CD14-positive monocyte (primary cell): ENCODE measurements around the gene ZBTB22. TPM values are rescaled to one million over a fixed set of nuclear protein-coding genes. Genes with fewer than 3 reads are reported as not detected.
A peak's percentile ranks its signal among the peaks of the same experiment; 100 is the strongest.

Source experiments
- DNase-seq, 3 donors: peaks; one replicate each; pipeline ENCODE4 v3.0.0-alpha.2; 2011 to 2022
- H2AFZ ChIP-seq: 2 replicates; pipeline ENCODE4 v1.6.0; 2012; ENCODE audit warnings: mild to moderate bottlenecking, low read depth, low read length, inconsistent platforms; ENCODE audit not compliant: insufficient read depth, poor library complexity, severe bottlenecking
- H3K27ac ChIP-seq, 2 donors: 1 replicate in 1 of 2; 2 replicates in 1 of 2; pipeline ENCODE4 v1.5.1; 2012 to 2013; ENCODE audit warnings: low read length in 2 of 2, control low read depth in 1 of 2, inconsistent platforms in 1 of 2, low read depth in 1 of 2, mild to moderate bottlenecking in 1 of 2
- H3K27me3 ChIP-seq, 2 donors: one replicate each; pipeline versions ENCODE4 v1.6.0 to v1.6.1; 2011 to 2013; ENCODE audit warnings: low read length in 2 of 2; ENCODE audit not compliant: control insufficient read depth in 2 of 2, insufficient read depth in 2 of 2
- H3K36me3 ChIP-seq, 2 donors: replicated peaks in 1 of 2; 1 replicate in 1 of 2; 2 replicates in 1 of 2; pipeline versions ENCODE4 v1.5.1 to v1.6.1; 2012 to 2013; ENCODE audit warnings: low read length in 2 of 2, control low read depth in 1 of 2, inconsistent platforms in 1 of 2, mild to moderate bottlenecking in 1 of 2; ENCODE audit not compliant: insufficient read depth in 2 of 2, control insufficient read depth in 1 of 2
- H3K4me1 ChIP-seq, 2 donors: 1 replicate in 1 of 2; 2 replicates in 1 of 2; pipeline versions ENCODE4 v1.5.1 to v1.6.1; 2012 to 2013; ENCODE audit warnings: low read length in 2 of 2, control low read depth in 1 of 2, inconsistent platforms in 1 of 2, mild to moderate bottlenecking in 1 of 2, moderate library complexity in 1 of 2; ENCODE audit not compliant: insufficient read depth in 2 of 2, control insufficient read depth in 1 of 2
- H3K4me2 ChIP-seq: replicated peaks from 2 replicates; pipeline ENCODE3; 2012; ENCODE audit warnings: low read length, moderate library complexity, mild to moderate bottlenecking; ENCODE audit not compliant: poor library complexity, severe bottlenecking; ENCODE audit errors: extremely low read depth
- H3K4me3 ChIP-seq, 3 experiments: fragments of 200-600 bp in 1 of 3; sonication (generic) in 1 of 3; replicated peaks in 1 of 3; 1 replicate in 2 of 3; 2 replicates in 1 of 3; pipeline ENCODE4 v1.5.1; 2011 to 2013; ENCODE audit warnings: low read length in 3 of 3, mild to moderate bottlenecking in 3 of 3, control low read depth in 2 of 3, low read depth in 2 of 3, inconsistent platforms in 1 of 3, moderate library complexity in 1 of 3
- H3K79me2 ChIP-seq: 2 replicates; pipeline ENCODE4 v1.6.0; 2012; ENCODE audit warnings: mild to moderate bottlenecking, control low read depth, inconsistent platforms, low read length, moderate library complexity; ENCODE audit not compliant: insufficient read depth
- H3K9ac ChIP-seq: 2 replicates; pipeline ENCODE4 v1.6.0; 2017; ENCODE audit warnings: low read length, mild to moderate bottlenecking; ENCODE audit not compliant: insufficient read depth, poor library complexity, severe bottlenecking
- H3K9me3 ChIP-seq, 2 donors: replicated peaks in 1 of 2; 1 replicate in 1 of 2; 2 replicates in 1 of 2; pipeline versions ENCODE4 v1.5.1 to v1.6.1; 2012 to 2013; ENCODE audit warnings: low read length in 2 of 2, control low read depth in 1 of 2; ENCODE audit not compliant: control insufficient read depth in 1 of 2, insufficient read depth in 1 of 2
- H4K20me1 ChIP-seq: 2 replicates; pipeline ENCODE4 v1.6.0; 2012; ENCODE audit warnings: mild to moderate bottlenecking, low read length, control low read depth, moderate library complexity; ENCODE audit not compliant: insufficient read depth
- H3K27ac Mint-ChIP-seq, 7 donors: one replicate each; pipeline ENCODE4 v1.8.0; 2020; ENCODE audit warnings: mild to moderate bottlenecking in 7 of 7, mixed read lengths in 7 of 7, moderate library complexity in 6 of 7, inconsistent platforms in 2 of 7
- H3K27me3 Mint-ChIP-seq, 3 donors: one replicate each; pipeline ENCODE4 v1.8.0; 2021 to 2022; ENCODE audit warnings: low read depth in 3 of 3, mild to moderate bottlenecking in 3 of 3, mixed read lengths in 3 of 3, moderate library complexity in 3 of 3, inconsistent platforms in 1 of 3
- H3K36me3 Mint-ChIP-seq, 2 donors: one replicate each; pipeline ENCODE4 v1.8.0; 2020; ENCODE audit warnings: mixed read lengths in 2 of 2, inconsistent platforms in 1 of 2, mild to moderate bottlenecking in 1 of 2
- H3K4me1 Mint-ChIP-seq: one replicate; pipeline ENCODE4 v1.8.0; 2020; ENCODE audit warnings: mild to moderate bottlenecking, mixed read lengths
- H3K4me3 Mint-ChIP-seq, 2 donors: one replicate each; pipeline ENCODE4 v1.8.0; 2020; ENCODE audit warnings: mild to moderate bottlenecking in 2 of 2, mixed read lengths in 2 of 2, moderate library complexity in 1 of 2
- H3K9me3 Mint-ChIP-seq, 7 donors: one replicate each; pipeline ENCODE4 v1.8.0; 2020 to 2022; ENCODE audit warnings: mixed read lengths in 7 of 7, mild to moderate bottlenecking in 6 of 7, moderate library complexity in 6 of 7, inconsistent platforms in 2 of 7
- CTCF ChIP-seq: fragments of 200-600 bp; IDR thresholded peaks from one replicate; pipeline ENCODE4 v1.8.0; 2022; ENCODE audit warnings: antibody characterized with exemption, mild to moderate bottlenecking
- WGBS: methylation state at CpG from one replicate; pipeline ENCODE4 v1.1.5; 2013; ENCODE audit warnings: missing lambda C conversion rate; ENCODE audit not compliant: insufficient coverage; 5-methylcytosine and 5-hydroxymethylcytosine counted together
- intact Hi-C, 2 donors: fragments of 100-400 bp; cut with micrococcal nuclease; formaldehyde crosslinking; loops; one replicate each; pipeline versions ENCODE4 v1.15.0 to v1.15.1; 2023
- polyA plus RNA-seq, 3 donors: library from polyadenylated mRNA; depleted of rRNA in 1 of 3; unstranded in 2 of 3; stranded (reverse) in 1 of 3; fragments of 300-500 nt in 2 of 3; fragments of >200 nt in 1 of 3; fragmentation: Illumina TruSeq in 2 of 3; gene quantifications; 1 replicate in 2 of 3; 2 replicates in 1 of 3; pipeline ENCODE4 v1.2.3, GENCODE V29; 2012 to 2021

ZBTB22 gene
- polyA plus RNA-seq, 3 donors = 12.2 to 16.5 (median 16.1) TPM

GRCh38 chr6:33339193-33339592 is 21.6 kb upstream of the ZBTB22 start:
- intact Hi-C loops = no loop called here
- DNase-seq = no peak
- Histone ChIP-seq H3K4me3 (no peak overlapping the region), H4K20me1 (no peaks in the 10 kb centered on the region), H3K9me3 (no peaks in the 10 kb centered on the region), H3K27me3 (no peaks in the 10 kb centered on the region), H3K36me3 (no peaks in the 10 kb centered on the region), H3K79me2 (no peaks in the 10 kb centered on the region), H2AFZ (no peak overlapping the region), H3K4me1 (no peaks in the 10 kb centered on the region), H3K9ac (no peak overlapping the region), H3K4me2 (no peak overlapping the region), H3K27ac (no peak overlapping the region)
- H3K36me3 Mint-ChIP-seq = no peaks in the 10 kb centered on the region
- no peaks in the 10 kb centered on the region for H3K9me3 Mint-ChIP-seq
- WGBS = 60% methylated on average over 2 of the region's 6 CpGs
- no peak overlapping the region for H3K27ac Mint-ChIP-seq
- H3K4me3 Mint-ChIP-seq = no peak overlapping the region
- peaks cover 2 to 4% (median 2%) of the 10 kb centered on the region in 3 donors for H3K27me3 Mint-ChIP-seq
- H3K4me1 Mint-ChIP-seq = peaks cover 5% of the 10 kb centered on the region
- TF ChIP-seq CTCF = no peak

GRCh38 chr6:33336495-33336894 is 19.0 kb upstream of the ZBTB22 start:
- Histone ChIP-seq H3K9ac (no peak overlapping the region), H3K36me3 (no peaks in the 10 kb centered on the region), H3K79me2 (no peaks in the 10 kb centered on the region), H3K4me2 (no peak overlapping the region), H3K27me3 (no peaks in the 10 kb centered on the region), H3K4me1 (no peaks in the 10 kb centered on the region), H3K9me3 (no peaks in the 10 kb centered on the region), H4K20me1 (no peaks in the 10 kb centered on the region), H3K27ac (no peak overlapping the region), H2AFZ (peak overlapping the region; percentile 16), H3K4me3 (no peak overlapping the region)
- peaks cover 3% of the 10 kb centered on the region for H3K4me1 Mint-ChIP-seq
- no peak for TF ChIP-seq CTCF
- DNase-seq = no peak
- intact Hi-C loops = no loop called here
- no peak overlapping the region for H3K27ac Mint-ChIP-seq
- H3K27me3 Mint-ChIP-seq = peaks cover 2 to 3% (median 2%) of the 10 kb centered on the region in 3 donors
- H3K9me3 Mint-ChIP-seq = no peaks in the 10 kb centered on the region
- H3K4me3 Mint-ChIP-seq = no peak overlapping the region
- 100% methylated on average over 2 of the region's 3 CpGs for WGBS
- H3K36me3 Mint-ChIP-seq = no peaks in the 10 kb centered on the region
